ENCODE data around the gene TTBK1.

TTBK1 gene

GRCh38 chr6:43283514-43283901 lies 40.2 kb downstream of the TTBK1 start:
- Histone ChIP-seq H3K4me1 (ENCODE audit: low read depth, poor library complexity, severe bottlenecking) (no peaks in the 10 kb centered on the region), H3K79me2 (ENCODE audit: insufficient read depth, low read depth) (no peaks in the 10 kb centered on the region), H4K20me1 (ENCODE audit: insufficient read depth) (no peaks in the 10 kb centered on the region), H3K27me3 (ENCODE audit: insufficient read depth, low read depth) (peaks cover 21% of the 10 kb centered on the region), H3K9ac (no peak overlapping the region), H3K27ac (no peak overlapping the region), H3K4me3 (IDR thresholded peaks at IDR 0.05; ENCODE audit: insufficient read depth, low read depth, low read length) (no peak overlapping the region), H3K4me2 (no peak overlapping the region), H3K36me3 (ENCODE audit: insufficient read depth) (no peaks in the 10 kb centered on the region), H2AFZ (ENCODE audit: low read depth) (no peak overlapping the region)
- TF ChIP-seq CTCF (conservative IDR thresholded peaks at IDR 0.05; ENCODE audit: low read depth, low read length) = no peak

GRCh38 chr6:43283905-43284304 lies 40.6 kb downstream of the TTBK1 start:
- Histone ChIP-seq H3K27ac (no peak overlapping the region), H3K27me3 (ENCODE audit: insufficient read depth, low read depth) (peaks cover 21% of the 10 kb centered on the region), H3K4me2 (no peak overlapping the region), H3K4me3 (IDR thresholded peaks at IDR 0.05; ENCODE audit: insufficient read depth, low read depth, low read length) (no peak overlapping the region), H3K36me3 (ENCODE audit: insufficient read depth) (no peaks in the 10 kb centered on the region), H3K9ac (no peak overlapping the region), H2AFZ (ENCODE audit: low read depth) (no peak overlapping the region), H3K79me2 (ENCODE audit: insufficient read depth, low read depth) (no peaks in the 10 kb centered on the region), H3K4me1 (ENCODE audit: low read depth, poor library complexity, severe bottlenecking) (no peaks in the 10 kb centered on the region), H4K20me1 (ENCODE audit: insufficient read depth) (no peaks in the 10 kb centered on the region)
- no peak for TF ChIP-seq CTCF (conservative IDR thresholded peaks at IDR 0.05; ENCODE audit: low read depth, low read length)

GRCh38 chr6:43284991-43285781 lies 41.9 kb downstream of the TTBK1 start:
- Histone ChIP-seq H3K4me1 (ENCODE audit: low read depth, poor library complexity, severe bottlenecking) (no peaks in the 10 kb centered on the region), H3K4me3 (IDR thresholded peaks at IDR 0.05; ENCODE audit: insufficient read depth, low read depth, low read length) (no peak overlapping the region), H2AFZ (ENCODE audit: low read depth) (no peak overlapping the region)

GRCh38 chr6:43285832-43286231 lies 42.6 kb downstream of the TTBK1 start:
- H3K79me2 ChIP-seq (ENCODE audit: insufficient read depth, low read depth) = no peaks in the 10 kb centered on the region
- H3K9ac ChIP-seq = no peak overlapping the region
- H2AFZ ChIP-seq (ENCODE audit: low read depth) = no peak overlapping the region
- H3K4me2 ChIP-seq = no peak overlapping the region
- no peaks in the 10 kb centered on the region for H3K36me3 ChIP-seq (ENCODE audit: insufficient read depth)
- peaks cover 21% of the 10 kb centered on the region for H3K27me3 ChIP-seq (ENCODE audit: insufficient read depth, low read depth)
- H3K4me3 ChIP-seq (IDR thresholded peaks at IDR 0.05; ENCODE audit: insufficient read depth, low read depth, low read length) = no peak overlapping the region
- H3K4me1 ChIP-seq (ENCODE audit: low read depth, poor library complexity, severe bottlenecking) = no peaks in the 10 kb centered on the region
- no peaks in the 10 kb centered on the region for H4K20me1 ChIP-seq (ENCODE audit: insufficient read depth)
- no peak for TF ChIP-seq CTCF (conservative IDR thresholded peaks at IDR 0.05; ENCODE audit: low read depth, low read length)
- no peak overlapping the region for H3K27ac ChIP-seq

More at GRCh38 chr6:43284991-43285781, 41.9 kb downstream of the TTBK1 start:
- H3K36me3 ChIP-seq (ENCODE audit: insufficient read depth) = no peaks in the 10 kb centered on the region
- H3K4me2 ChIP-seq = no peak overlapping the region
- H3K9ac ChIP-seq = no peak overlapping the region
- peaks cover 21% of the 10 kb centered on the region for H3K27me3 ChIP-seq (ENCODE audit: insufficient read depth, low read depth)
- H3K79me2 ChIP-seq (ENCODE audit: insufficient read depth, low read depth) = no peaks in the 10 kb centered on the region
- TF ChIP-seq CTCF (conservative IDR thresholded peaks at IDR 0.05; ENCODE audit: low read depth, low read length) = no peak
- H4K20me1 ChIP-seq (ENCODE audit: insufficient read depth) = no peaks in the 10 kb centered on the region
- H3K27ac ChIP-seq = no peak overlapping the region
